ENCODE measurements around the gene CELF2. TPM values are rescaled to one million over a fixed set of nuclear protein-coding genes. Genes with fewer than 3 reads are reported as not detected.

The CELF2 gene
- total RNA-seq, 1 donor from 2014 or later: 77.6 TPM

DNA sequence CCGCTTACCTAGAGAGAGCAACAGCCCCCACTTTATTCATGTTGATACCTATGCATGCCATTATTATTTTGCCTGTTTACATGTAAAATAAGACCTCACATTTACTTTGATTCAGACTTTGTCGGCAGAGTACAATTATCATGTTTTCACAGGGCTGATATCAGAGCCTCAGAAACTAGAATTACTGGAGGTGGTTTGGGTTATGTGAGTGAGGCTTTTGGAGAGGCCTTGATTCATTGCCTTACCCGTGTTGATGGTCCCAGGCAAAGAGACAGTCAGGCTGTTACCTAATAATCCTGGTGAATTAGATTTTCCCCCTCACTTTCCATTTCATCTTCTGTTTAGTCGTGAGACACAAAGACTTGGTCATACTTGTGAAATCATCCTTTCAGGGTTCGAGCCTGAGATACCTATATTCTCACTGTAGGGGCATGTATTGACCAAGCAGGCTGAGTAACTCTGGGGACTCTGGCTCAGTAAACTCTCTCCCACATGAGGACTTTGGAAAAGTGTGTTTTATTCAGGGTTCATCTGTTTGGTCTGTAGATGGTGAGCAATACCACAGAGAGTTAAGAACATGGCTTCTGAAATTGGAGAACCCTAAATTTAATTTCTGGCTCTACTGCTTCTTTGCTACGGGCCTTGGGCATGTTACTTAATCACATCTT is 150.9 kb downstream of the CELF2 start:
- TF ChIP-seq, protein P1, sequence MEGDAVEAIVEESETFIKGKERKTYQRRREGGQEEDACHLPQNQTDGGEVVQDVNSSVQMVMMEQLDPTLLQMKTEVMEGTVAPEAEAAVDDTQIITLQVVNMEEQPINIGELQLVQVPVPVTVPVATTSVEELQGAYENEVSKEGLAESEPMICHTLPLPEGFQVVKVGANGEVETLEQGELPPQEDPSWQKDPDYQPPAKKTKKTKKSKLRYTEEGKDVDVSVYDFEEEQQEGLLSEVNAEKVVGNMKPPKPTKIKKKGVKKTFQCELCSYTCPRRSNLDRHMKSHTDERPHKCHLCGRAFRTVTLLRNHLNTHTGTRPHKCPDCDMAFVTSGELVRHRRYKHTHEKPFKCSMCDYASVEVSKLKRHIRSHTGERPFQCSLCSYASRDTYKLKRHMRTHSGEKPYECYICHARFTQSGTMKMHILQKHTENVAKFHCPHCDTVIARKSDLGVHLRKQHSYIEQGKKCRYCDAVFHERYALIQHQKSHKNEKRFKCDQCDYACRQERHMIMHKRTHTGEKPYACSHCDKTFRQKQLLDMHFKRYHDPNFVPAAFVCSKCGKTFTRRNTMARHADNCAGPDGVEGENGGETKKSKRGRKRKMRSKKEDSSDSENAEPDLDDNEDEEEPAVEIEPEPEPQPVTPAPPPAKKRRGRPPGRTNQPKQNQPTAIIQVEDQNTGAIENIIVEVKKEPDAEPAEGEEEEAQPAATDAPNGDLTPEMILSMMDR (conservative IDR thresholded peaks at IDR 0.05): no peak
- peaks cover 2% of the 10 kb centered on the region for H3K36me3 Mint-ChIP-seq (ENCODE audit: low read depth)
- H3K9me3 Mint-ChIP-seq: no peaks in the 10 kb centered on the region
- no peaks in the 10 kb centered on the region for H3K27me3 Mint-ChIP-seq (ENCODE audit: low read depth)
- peaks cover 34% of the 10 kb centered on the region for H3K4me1 Mint-ChIP-seq
- no peak for DNase-seq (ENCODE audit: low read depth, low spot score)
- H3K4me3 Mint-ChIP-seq: no peak overlapping the region
- H3K27ac Mint-ChIP-seq (ENCODE audit: unreplicated experiment): no peak overlapping the region

DNA sequence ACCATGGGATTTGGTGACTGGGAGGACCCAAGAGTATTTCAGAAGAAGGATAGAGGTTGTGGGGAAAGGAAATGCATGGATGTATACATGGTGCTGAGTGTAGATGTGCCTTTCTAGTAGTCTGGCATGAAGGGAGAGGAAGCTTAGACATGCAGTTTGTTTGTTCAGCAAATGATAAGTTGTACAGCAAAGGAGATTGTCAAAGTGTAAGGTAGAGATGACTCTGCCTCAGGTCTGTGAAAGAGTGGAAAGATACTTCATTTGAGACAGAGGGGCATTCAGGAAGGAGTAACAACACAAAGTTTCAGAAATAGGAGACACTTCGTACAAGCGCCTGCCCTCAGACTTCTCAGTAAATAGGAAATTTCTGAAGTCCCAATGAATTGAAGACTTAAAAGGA is 152.3 kb downstream of the CELF2 start:
- DNase-seq (ENCODE audit: low read depth, low spot score): no peak
- peaks cover 32% of the 10 kb centered on the region for H3K4me1 Mint-ChIP-seq
- no peak overlapping the region for H3K4me3 Mint-ChIP-seq
- H3K27ac Mint-ChIP-seq (ENCODE audit: unreplicated experiment): no peak overlapping the region
- H3K36me3 Mint-ChIP-seq (ENCODE audit: low read depth): peaks cover 8% of the 10 kb centered on the region
- TF ChIP-seq, protein P1 (conservative IDR thresholded peaks at IDR 0.05): no peak
- no peaks in the 10 kb centered on the region for H3K9me3 Mint-ChIP-seq
- H3K27me3 Mint-ChIP-seq (ENCODE audit: low read depth): no peaks in the 10 kb centered on the region

DNA sequence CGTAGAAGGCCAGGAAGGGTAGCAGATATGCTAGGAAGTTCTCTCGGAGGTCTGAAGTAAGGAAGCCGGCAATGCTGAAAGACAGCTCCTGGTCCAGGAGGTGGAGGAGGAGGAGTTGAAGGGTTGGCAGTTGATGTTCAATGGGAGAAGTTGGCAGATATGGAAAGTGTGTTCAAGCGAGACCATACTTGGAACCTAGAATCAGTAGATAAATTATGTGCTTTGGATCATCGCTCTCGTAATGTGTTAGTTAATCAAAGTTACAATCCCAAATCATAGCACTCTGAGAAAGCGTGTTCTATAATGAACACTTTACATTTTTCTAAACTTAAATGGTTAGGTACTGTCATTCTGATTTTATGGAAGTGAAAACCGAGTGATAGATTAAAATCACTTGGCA is 152.9 kb downstream of the CELF2 start:
- peaks cover 11% of the 10 kb centered on the region for H3K36me3 Mint-ChIP-seq (ENCODE audit: low read depth)
- DNase-seq (ENCODE audit: low read depth, low spot score): no peak
- peaks cover 34% of the 10 kb centered on the region for H3K4me1 Mint-ChIP-seq
- TF ChIP-seq, protein P1 (conservative IDR thresholded peaks at IDR 0.05): no peak
- H3K27ac Mint-ChIP-seq (ENCODE audit: unreplicated experiment): no peak overlapping the region
- H3K9me3 Mint-ChIP-seq: no peaks in the 10 kb centered on the region
- H3K27me3 Mint-ChIP-seq (ENCODE audit: low read depth): no peaks in the 10 kb centered on the region
- H3K4me3 Mint-ChIP-seq: no peak overlapping the region

DNA sequence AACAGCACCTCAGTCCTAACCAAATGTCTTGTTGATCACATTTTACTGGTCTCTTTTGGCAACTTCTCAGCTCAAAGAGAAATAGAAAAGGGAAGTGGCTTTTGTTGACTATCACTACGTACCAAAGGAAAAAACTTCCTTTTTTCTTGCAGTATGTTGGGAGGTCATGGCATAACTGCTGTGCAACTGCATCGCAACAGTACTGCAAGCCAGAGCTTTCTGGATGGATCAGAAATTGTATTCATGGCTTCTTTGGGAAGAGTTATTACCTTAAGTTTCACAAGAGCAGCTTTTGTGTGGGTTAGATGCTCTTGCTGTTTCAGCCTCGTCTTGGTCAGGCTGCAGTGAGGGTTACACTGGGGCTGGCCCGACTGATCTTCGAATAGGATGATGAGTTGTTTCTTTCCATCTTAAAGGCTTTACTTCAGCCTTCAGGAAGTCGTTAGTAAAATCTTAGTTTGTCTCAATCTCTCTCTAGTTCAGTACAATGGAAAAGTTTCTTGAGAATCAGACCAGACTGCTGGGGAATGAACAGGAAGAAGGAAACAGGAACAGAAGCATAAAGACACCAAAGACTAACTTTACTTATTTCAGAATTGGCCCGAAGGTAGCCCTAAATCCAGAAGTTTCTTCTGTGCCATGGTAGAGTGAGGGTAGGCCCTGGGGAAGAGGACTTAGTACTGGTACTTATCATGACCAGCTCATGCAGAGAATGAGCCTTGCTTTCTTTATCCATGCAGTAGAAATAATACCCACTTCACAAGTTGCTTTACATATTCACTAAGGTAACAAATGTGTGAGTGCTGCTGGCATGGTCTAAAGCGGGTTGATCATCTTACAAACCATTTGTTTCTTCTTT is 153.6 kb downstream of the CELF2 start:
- no peak for DNase-seq (ENCODE audit: low read depth, low spot score)
- Mint-ChIP-seq H3K27ac (ENCODE audit: unreplicated experiment) (no peak overlapping the region), H3K9me3 (no peaks in the 10 kb centered on the region), H3K27me3 (ENCODE audit: low read depth) (no peaks in the 10 kb centered on the region), H3K4me3 (no peak overlapping the region), H3K36me3 (ENCODE audit: low read depth) (peaks cover 13% of the 10 kb centered on the region), H3K4me1 (peaks cover 32% of the 10 kb centered on the region)
- TF ChIP-seq, protein P1 (conservative IDR thresholded peaks at IDR 0.05): no peak

GRCh38 chr10:11173042-11173441 is 155.4 kb downstream of the CELF2 start:
- Mint-ChIP-seq H3K27me3 (ENCODE audit: low read depth) (no peaks in the 10 kb centered on the region), H3K36me3 (ENCODE audit: low read depth) (peaks cover 11% of the 10 kb centered on the region), H3K27ac (ENCODE audit: unreplicated experiment) (no peak overlapping the region), H3K4me3 (no peak overlapping the region), H3K9me3 (no peaks in the 10 kb centered on the region), H3K4me1 (peaks cover 24% of the 10 kb centered on the region)
- TF ChIP-seq, protein P1 (conservative IDR thresholded peaks at IDR 0.05): no peak
- DNase-seq (ENCODE audit: low read depth, low spot score): no peak
